ENCODE measurements around the gene DNAL1.

Gene DNAL1

DNA sequence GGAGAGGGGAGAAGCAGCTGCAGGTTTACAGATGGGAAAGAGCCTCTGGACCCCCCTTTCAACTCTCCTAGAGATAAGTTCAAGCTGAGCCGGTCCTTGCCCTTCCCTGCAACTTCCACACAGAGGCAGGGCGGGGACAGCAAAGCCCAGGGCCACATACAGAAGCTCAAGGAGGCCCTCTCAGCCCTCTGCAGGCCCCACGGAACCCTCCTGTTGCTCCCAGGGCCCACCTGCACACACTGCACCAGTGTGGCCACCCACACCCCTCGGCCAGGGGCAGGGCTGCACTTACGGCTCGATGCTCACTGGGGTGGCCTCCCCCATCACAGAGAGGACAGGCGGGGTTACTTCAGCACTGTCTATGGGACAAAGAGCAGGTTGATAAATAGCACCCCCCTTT, 82.4 kb downstream of the DNAL1 start:
- no peak for DNase-seq (ENCODE audit: low read depth)
- H3K4me3 ChIP-seq (ENCODE audit: low read length), result no peak overlapping the region
- TF ChIP-seq, protein P1, sequence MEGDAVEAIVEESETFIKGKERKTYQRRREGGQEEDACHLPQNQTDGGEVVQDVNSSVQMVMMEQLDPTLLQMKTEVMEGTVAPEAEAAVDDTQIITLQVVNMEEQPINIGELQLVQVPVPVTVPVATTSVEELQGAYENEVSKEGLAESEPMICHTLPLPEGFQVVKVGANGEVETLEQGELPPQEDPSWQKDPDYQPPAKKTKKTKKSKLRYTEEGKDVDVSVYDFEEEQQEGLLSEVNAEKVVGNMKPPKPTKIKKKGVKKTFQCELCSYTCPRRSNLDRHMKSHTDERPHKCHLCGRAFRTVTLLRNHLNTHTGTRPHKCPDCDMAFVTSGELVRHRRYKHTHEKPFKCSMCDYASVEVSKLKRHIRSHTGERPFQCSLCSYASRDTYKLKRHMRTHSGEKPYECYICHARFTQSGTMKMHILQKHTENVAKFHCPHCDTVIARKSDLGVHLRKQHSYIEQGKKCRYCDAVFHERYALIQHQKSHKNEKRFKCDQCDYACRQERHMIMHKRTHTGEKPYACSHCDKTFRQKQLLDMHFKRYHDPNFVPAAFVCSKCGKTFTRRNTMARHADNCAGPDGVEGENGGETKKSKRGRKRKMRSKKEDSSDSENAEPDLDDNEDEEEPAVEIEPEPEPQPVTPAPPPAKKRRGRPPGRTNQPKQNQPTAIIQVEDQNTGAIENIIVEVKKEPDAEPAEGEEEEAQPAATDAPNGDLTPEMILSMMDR (IDR thresholded peaks at IDR 0.05; ENCODE audit: insufficient read depth, low read depth, low read length, missing control alignments), result no peak

DNA sequence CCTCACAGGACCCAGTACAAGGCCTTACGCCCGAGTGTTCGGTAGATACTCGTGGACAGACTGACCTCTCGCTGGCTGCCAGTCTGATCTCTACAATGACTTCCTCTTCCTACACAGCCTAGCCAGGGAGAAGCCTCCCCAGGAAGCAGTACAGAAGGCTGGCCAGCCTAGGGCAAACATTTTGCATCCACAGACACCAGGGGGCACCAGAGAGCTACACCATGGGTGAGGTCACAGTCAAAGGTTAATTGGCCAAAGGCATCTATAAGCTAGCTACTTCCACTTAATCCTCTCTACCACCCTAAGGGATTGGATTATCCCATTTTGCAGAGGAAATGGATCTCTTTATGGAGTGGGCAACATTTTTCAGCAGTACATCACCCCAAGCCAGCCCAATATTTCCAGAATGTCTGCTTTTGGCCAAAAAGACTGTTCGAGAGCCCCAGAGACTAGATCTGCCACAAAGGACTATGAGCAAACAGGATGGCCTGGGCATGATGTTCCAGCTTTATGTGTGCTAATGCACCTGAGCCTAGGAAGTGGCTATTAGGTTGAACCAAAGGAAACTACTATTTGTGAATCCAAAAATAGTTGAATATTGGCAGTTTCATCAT, 84.0 kb downstream of the DNAL1 start:
- peak; percentile 66 for DNase-seq (ENCODE audit: low read depth)

GRCh38 chr14:73729556-73730265, 84.9 kb downstream of the DNAL1 start:
- no peak for DNase-seq (ENCODE audit: low read depth)
- TF ChIP-seq, protein P1 (IDR thresholded peaks at IDR 0.05; ENCODE audit: insufficient read depth, low read depth, low read length, missing control alignments), result no peak
- H3K4me3 ChIP-seq (ENCODE audit: low read length), result no peak overlapping the region

More for the DNA sequence above, 84.0 kb downstream of the DNAL1 start:
- TF ChIP-seq, protein P1 (IDR thresholded peaks at IDR 0.05; ENCODE audit: insufficient read depth, low read depth, low read length, missing control alignments), result peak; percentile 96
- H3K4me3 ChIP-seq (ENCODE audit: low read length), result no peak overlapping the region

- H3K4me3 ChIP-seq (ENCODE audit: low read length), result no peak overlapping the region
- TF ChIP-seq, protein P1 (IDR thresholded peaks at IDR 0.05; ENCODE audit: insufficient read depth, low read depth, low read length, missing control alignments), result no peak
- DNase-seq (ENCODE audit: low read depth), result no peak
Measured at GRCh38 chr14:73731111-73731510, 86.3 kb downstream of the DNAL1 start.

- no peak for DNase-seq (ENCODE audit: low read depth)
- no peak overlapping the region for H3K4me3 ChIP-seq (ENCODE audit: low read length)
- TF ChIP-seq, protein P1 (IDR thresholded peaks at IDR 0.05; ENCODE audit: insufficient read depth, low read depth, low read length, missing control alignments), result no peak
Measured at GRCh38 chr14:73732006-73732405, 87.2 kb downstream of the DNAL1 start.

DNA sequence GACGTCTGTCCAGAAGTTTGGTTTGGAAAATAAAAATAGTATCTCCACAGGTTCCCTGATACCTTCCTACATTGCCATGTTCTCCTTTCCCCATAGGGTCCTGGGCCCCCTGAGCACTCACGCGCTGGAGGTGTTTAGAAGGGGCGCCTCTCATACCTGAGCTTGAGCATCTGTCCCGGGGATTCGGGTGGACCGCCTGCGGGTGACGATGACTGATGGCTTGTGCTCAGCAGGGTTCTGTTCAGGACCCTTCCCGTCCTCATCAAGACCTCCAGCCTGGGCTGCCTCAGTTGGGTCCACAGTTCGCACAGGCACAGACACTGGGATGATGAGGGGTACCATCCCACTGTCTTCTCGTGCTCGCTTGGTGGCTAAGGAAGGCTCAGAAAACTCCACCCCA, 92.1 kb downstream of the DNAL1 start:
- TF ChIP-seq, protein P1 (IDR thresholded peaks at IDR 0.05; ENCODE audit: insufficient read depth, low read depth, low read length, missing control alignments), result no peak
- DNase-seq (ENCODE audit: low read depth), result no peak
- H3K4me3 ChIP-seq (ENCODE audit: low read length), result no peak overlapping the region
